ENCODE measurements around the gene IGFBP6.
"Not testable (repeated sequence)": the region's sequence is repeated elsewhere in the genome, so short reads cannot be mapped to it uniquely, and the experiment has no call there.

Gene IGFBP6

DNA sequence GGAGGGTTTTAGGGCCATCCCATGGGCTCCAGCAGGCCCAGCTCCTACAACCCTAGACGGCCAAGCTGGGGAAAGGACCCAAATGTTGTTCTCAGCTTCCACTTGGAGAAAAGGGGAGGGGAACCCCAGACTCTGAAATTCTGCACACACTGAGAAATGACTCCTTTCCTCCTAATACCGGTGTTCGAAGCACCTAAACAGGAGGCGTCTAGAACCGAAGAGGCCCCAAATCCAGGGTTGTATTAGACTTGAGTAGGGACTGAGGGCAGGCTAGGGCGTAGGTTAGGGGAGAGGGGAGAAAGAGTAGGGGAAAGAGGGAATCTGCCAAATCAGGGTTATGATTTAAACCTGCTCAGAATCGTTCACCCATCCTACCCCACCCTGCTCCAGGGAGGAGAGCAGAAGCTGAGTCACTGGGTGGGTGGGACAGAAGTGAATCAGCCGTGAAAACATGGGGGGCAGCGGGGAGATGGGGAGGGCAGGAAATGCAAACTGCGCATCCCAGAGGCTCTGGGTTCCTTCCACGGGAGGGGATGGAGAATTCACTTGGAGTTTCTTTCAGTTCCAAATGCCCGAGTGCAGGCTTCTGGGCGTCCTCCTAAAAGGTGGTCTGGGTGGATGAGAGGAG lies 1.0 kb downstream of the IGFBP6 start:
- DNase-seq: peak; percentile 81

DNA sequence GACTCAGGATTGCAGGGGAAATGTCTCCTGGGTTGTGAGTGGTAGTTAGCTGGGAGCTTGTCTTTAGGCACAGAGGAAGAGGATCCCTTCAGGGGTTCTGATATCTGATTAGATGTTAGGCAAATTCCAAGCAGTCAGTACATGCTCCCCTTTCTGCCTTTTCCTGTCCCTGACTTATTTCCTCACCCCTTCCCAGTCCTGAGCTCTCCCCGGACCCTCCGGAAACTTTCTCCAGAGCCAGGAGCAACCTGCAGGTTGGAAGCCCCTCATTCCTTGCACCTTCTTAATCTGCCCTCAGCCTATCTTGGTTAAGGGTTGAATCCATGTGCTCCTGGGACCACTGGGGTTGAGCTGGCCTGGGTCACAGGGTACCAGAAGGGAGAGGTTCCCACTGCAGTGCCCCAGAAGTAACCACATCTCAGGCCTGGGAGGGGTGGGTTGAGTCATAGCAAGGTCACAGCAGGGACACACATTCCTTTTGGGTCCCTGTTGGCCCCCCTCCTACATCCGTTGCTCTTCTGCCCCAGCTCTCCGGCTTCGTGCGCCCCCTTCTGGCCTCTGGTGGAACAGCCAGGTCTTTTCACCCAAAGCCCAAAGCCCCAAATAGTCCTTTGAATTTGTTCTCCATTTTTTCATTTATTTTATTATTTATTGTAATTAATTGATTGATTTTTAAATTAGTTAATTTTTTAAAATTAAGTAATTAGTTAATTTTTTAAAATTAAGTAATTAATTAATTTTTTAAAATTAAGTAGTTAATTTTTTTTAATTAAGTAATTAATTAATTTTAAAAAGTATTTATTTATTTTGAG lies 1.8 kb downstream of the IGFBP6 start:
- DNase-seq: peak; percentile 96

DNA sequence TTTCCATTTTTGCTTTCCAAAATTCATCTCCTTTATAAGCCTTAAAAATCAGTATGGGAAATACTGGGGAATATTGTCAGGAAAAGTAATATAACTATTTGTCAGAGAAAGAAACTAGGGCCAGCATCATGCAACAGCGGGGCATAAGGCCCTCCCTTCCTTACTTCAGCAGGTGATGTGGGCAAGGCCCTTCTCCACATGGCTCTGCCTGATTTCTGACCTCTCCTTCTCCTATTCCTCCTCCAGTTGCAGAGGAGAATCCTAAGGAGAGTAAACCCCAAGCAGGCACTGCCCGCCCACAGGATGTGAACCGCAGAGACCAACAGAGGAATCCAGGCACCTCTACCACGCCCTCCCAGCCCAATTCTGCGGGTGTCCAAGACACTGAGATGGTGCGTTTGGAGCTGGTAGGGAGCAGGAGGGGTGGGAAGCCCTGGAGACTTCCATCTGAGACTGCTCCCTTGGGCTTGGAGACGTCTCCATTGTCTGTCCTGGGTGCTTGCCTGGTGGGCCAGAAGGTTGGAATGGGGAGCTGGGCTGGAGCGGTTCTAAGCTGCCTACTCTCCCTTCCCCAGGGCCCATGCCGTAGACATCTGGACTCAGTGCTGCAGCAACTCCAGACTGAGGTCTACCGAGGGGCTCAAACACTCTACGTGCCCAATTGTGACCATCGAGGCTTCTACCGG lies 3.1 kb downstream of the IGFBP6 start:
- no peak for DNase-seq

DNA sequence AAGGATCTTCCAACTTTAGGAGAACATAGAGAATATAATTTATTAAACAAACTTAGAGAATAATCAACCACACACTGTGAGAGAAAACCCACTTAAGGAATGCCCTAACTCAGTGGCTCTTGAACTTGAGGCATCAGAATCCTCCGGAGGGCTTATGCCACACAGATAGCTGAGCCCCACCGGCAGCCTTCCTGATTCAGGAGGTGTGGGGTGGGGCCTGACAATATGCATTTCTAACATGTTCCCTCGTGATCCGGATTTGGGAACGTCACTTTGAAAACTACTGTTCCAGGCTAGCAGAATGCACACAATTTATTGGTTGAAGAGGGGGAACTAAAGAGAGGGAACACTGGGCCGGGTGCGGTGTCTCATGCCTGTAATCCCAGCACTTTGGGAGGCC lies 3.8 kb downstream of the IGFBP6 start:
- DNase-seq: no peak

DNA sequence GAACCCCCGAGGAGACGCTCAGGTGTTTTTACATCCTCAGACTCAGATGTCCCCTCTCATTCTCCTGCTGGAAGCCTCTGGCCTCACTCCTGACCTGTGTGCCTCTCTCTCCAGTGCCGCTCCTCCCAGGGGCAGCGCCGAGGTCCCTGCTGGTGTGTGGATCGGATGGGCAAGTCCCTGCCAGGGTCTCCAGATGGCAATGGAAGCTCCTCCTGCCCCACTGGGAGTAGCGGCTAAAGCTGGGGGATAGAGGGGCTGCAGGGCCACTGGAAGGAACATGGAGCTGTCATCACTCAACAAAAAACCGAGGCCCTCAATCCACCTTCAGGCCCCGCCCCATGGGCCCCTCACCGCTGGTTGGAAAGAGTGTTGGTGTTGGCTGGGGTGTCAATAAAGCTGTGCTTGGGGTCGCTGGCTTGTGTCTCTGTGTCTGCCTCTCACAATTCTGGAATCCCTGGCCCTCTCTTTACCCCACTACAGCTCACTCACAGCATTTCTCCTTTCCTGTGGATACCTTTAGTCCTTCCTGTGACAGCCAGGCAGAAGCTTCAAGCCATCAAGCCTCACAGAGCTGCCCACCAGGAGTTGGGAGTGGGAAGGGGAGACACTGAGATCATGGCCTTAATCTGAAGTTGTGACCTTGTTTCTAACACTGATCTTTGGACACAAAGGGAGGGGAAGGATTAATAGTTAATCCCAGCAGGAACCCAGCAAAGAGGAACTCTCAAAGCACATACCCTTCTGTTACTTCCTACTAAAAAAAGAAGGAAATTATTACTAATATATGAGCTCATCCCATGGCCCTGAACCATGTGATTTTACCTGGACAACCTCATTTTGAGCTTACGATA lies 4.7 kb downstream of the IGFBP6 start:
- DNase-seq: no peak

DNA sequence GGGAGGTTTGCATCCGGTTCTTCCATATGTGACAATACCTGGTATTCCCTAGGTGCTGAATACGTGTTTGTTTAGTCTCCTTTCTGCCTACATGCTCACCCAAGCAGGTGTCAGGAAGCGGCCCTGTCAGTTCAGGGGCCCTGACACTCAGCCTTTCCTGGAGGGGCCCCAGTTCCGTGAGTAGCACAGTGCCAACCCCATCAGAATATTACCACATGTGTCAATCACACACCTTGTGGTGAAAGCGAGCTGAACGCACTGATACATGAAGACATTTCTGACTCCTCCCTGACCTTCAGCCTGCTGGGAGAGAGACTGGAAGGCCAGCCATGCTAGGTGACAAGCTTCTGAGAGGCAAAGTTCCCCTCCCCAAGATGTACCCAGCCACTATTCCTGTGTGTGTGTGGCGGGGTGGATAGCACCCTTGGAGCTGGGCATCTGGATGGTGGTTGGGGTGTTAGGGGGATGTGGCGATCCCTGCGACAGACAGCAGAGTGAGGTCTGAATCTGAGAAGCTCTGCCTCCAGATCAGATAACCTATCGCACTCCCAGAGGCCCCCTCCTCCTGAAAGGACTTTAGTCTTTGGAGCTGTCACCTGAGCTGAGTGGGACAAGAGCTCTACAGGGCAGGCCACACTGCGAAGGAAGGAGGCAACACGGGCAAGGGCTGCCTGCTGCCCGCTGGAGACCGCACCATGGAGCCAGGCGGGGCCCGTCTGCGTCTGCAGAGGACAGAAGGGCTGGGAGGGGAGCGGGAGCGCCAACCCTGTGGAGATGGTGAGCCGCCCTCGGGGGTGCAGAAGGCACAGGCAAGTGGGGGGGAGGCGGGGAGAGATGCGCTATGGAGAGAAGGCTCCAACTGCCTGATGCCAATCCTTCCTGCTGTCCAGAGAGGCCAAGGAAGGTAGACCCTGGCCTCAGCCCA lies 5.7 kb downstream of the IGFBP6 start, which contains the start of gene SOAT2:
TSS of gene SOAT2 (plus strand) at position 604 of the 925 bp plus-strand sequence. CDS start at position 696, 92 bp downstream.
- no peak for DNase-seq

DNA sequence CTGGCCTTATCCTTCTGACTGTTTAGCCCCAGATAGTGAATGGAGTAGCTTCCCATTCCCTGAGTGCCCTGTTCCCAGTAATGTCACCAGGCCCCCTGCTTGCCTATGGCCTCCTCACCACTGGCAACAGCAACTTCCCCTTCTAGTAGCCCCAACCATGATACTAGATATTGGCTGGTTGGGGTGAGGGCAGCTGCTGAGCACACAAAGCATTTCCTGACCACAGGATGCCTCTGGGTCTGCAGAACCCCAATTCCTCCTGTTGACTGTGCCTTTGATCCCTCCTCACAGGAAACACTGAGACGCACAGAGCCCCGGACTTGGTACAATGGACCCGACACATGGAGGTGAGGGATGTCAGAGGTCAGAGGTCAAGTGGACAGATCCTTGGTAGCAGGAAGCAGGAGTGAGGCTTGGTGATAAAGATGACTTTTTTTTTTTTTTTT lies 6.4 kb downstream of the IGFBP6 start:
- DNase-seq: no peak

DNA sequence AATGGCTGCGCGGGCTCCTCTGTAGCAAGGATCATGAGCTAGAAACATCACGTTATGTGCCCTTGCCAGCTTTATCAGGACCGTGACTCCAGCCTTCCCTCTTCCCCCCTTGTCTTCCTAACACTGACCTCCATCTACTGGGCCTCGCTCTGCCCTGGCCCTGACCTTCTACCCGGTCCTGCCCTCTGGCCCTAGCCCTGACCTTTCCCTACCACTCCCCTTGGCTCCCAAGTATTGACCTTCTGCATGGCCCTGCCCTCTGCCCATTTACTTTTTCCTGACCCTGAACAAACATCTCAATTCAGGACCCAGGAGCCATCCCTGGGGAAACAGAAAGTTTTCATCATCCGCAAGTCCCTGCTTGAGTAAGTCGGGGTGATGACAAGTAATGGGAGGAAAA lies 7.8 kb downstream of the IGFBP6 start:
- DNase-seq: no peak

DNA sequence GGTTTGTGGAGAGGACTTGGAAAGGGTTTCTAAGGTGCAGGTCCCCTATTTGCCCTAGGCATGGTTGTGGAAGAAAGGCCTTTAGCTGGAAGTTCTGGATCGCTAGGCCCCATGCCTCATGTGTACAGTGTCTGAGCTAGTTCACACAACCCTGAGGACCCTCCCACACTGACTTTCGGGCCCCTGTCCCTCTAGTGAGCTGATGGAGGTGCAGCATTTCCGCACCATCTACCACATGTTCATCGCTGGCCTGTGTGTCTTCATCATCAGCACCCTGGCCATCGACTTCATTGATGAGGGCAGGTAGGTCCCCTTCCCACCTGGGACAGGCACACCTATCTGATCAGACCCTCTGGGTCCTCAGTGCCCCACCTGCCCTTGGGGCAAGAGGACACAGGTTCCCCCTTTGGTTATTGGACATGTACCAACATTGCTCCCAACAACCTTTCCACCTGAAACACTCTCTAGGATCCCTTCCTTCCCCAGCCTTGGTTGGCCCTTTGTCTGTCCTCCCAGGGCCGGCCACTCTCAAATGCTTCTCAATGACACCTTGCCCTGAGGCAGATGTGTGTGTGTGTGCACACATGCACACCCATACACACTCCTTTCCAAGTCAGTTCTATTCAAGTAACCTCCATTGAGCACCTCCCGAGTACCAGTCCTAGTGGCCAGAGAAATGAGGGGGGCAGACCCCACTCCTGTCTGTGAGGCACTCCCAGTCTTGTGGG lies 8.4 kb downstream of the IGFBP6 start:
- no peak for DNase-seq

DNA sequence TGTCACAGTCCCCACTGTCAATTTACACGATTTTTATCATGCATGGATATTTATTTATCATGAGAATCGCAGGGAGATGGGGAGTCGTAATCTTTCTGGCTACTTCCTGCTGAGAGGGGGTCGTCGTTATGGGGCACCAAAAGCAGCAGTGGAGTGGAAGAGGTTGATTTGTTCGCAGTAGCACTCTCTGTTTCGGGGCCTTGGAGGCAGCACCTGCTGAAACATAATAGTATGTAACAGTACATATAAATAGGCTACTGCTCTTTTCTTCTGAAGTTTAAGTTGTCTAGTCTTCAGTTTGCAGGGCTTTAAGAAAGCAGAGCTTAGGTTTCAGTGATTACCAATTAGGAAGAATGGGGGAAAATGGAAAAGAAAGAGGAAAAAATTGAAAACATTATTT lies 9.7 kb downstream of the IGFBP6 start:
- no peak for DNase-seq

DNA sequence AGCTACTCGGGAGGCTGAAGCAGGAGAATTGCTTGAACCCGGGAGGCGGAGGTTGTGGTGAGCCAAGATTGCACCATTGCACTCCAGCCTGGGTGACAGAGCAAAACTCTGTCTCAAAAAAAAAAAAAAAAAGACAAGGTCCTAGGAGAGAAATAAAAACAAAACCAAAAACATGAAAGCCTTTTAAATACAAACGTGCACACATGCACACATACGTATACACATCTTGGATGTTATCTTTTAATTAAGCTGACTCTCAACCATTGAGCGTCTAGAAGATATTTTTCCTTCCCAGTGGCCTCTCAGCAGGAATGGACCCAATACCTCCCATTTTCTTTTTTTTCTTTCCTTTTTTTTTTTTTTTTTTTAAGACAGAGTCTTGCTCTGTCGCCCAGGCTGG lies 15.0 kb downstream of the IGFBP6 start:
- not testable (repeated sequence) for DNase-seq

DNA sequence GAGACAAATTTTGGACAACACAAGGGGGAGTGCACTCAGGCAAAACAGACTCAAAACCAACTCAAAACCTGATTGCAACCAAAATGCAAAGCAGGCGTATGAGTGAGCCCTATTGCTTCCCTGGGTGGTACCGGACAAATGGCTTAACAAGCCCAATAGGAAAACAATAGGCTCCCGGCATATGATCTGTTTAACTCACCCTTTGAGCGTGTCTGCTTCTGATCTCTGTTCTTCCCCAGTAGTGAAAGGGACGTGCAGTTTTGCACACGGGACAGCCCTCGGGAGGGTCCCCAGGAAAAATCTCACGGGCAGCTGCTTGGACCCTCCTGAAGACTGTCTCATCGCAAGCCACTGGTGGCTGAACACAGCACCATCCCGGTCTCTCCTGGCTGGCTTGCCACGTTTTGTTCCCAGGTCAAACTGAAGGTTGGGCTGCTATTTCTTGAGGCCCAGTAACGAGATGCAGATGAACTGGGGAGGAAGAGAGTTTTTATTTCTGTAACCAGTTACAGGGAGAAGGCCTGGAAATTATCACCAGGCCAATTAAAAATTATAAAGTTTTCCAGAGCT lies 15.8 kb downstream of the IGFBP6 start:
- no peak for DNase-seq

DNA sequence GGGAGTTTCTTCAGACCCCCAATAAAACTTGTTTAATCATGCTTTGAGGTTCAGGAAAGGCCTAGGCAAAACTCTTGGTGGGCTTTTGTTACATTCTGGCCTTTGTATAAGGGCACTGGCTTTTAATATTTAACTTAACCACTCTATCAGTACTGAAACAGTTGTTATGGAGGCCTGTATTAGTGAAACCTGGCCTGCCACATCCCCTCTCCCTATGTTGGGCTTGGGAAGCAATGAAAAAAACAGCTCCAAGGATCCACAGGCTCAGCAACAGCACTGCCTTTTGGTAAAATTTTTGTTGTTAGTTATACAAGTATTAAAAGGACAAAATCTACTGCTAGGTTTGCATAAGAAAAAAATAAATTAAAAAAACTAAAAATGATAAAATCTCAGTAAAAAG lies 16.5 kb downstream of the IGFBP6 start:
- no peak for DNase-seq

DNA sequence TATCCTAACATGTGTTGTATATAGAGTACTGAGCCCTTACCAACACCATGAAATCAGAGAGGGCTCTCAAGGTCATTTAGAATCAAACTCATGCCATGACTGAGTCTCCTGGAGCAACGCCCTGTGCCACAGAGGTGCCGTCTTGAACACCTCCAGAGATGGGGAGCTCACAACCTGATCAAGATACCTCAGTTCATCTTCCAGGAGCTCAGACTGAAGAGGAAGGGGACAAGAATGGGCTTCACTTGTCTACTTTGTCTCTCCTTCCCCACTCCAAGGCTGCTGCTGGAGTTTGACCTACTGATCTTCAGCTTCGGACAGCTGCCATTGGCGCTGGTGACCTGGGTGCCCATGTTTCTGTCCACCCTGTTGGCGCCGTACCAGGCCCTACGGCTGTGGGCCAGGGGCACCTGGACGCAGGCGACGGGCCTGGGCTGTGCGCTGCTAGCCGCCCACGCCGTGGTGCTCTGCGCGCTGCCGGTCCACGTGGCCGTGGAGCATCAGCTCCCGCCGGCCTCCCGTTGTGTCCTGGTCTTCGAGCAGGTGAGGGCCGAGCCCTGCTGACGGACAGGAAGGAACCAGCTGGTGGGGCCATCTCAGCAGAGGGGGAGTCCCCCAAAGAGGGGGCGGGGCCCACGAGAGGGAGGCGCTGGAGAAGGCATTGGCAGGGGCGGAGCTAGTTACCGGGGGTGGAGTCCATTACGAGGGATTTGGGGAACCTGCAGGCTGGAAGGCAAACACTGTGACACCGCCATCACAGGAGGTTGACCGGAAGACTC lies 17.8 kb downstream of the IGFBP6 start:
- DNase-seq: no peak

DNA sequence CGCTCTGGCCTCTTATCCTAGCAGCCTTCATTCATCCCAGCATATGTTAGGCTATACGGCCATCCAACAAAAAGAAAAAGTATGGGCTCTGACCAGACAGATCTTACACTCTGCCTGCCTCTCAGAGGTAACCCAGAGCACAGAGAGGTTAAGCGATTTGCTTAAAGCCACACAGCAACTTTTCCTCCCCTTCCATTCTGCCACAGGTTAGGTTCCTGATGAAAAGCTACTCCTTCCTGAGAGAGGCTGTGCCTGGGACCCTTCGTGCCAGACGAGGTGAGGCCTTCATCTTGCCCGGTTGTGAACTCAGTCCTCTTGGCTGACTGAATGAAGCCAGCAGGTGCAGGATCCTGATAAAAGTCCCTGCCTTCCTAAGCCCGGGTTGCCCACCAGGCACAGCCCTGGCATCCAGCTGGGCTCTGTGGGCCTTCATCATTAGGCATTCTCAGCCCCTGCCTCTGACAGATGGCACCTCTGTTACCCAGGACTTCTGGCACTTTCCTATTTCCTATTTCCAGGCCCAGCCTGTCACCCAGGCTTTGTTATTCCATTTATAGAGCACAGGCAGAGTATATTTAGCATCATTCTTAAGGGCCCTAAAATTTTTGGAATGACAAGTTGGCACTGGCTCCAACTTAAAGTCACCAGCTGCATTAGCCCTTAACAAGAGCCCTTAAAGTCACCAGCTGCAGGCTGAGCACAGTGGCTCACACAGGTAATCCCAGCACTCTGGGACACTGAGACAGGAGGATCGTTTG lies 18.6 kb downstream of the IGFBP6 start:
- no peak for DNase-seq

DNA sequence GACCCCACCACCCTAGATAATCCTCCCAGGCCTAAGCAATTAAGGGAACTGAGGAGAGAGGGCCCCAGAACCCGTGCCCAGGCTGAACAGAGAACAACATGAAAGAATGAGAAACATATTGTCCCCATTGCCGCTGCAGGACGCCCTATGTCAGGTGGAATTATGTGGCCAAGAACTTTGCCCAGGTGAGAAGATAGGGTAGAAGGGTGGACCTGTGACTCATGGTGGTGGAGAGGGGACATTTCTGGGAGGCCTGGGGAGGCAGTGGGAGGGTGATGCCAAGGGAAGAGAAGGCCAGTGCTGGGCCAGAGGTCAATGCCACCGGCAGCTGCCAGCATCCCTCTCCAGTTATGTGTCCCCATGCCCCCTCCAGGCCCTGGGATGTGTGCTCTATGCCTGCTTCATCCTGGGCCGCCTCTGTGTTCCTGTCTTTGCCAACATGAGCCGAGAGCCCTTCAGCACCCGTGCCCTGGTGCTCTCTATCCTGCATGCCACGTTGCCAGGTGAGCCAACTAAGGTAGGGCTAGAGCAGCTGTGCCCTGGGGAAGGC lies 21.4 kb downstream of the IGFBP6 start:
- no peak for DNase-seq

DNA sequence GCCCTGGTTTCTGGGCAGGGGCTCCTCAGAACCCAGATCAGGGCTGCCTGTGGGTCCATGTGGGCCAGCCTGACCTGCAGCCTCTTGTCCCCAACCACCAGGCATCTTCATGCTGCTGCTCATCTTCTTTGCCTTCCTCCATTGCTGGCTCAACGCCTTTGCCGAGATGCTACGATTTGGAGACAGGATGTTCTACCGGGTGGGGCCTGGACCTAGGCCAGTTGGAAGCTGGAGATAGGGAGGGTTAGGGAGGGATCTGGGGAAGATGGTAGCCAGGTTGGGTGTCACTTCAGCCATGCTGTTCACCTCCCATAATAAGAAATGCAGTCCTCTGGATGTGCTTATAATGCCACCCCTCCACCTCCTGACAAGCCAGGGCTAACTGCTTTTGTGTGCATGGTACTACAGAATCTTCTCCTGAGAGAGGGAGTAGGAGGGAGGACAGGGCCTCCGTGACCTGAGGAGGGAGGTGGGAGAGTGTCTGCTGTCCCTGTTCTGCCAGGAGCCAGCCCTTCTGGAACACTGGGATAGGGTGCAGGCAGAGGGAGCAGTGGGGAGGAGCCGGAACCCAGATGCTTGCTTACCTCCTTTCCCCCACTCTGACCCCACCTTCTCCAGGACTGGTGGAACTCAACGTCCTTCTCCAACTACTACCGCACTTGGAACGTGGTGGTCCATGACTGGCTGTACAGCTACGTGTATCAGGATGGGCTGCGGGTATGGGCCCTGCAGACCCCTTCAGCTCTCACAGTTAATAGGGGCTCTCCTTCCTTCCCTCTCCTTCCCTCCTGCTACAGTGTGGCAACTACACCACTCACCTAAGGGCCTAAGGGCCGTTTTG lies 23.4 kb downstream of the IGFBP6 start:
- DNase-seq: no peak

DNA sequence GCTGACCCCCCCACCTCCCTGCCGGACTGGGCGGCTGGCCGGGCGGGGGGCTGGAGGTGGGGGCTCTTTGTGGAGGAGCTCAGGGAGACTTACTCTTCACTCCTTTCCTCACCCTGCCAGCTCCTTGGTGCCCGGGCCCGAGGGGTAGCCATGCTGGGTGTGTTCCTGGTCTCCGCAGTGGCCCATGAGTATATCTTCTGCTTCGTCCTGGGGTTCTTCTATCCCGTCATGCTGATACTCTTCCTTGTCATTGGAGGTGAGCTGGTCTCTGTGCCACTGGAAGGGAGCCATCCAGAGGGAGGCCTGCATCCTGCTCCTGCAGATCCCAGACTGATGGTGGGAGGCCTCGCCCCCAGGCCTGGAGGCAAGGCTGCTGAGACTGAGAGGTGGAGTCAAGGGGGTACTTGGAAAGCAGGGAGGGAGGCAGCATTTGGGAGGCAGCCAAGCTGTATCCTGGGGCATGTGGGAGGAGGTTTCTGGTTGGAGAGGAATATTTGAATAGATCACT lies 25.5 kb downstream of the IGFBP6 start:
- DNase-seq: peak; percentile 45

All from fibroblast of upper back skin (primary cell).